T-helper 1 cell (primary cell): ENCODE data around the gene DAP.
"Not testable (repeated sequence)": the region's sequence is repeated elsewhere in the genome, so short reads cannot be mapped to it uniquely, and the experiment has no call there.

Experiments
- DNase-seq, 5 donors: peaks; one replicate each; pipeline ENCODE4 v3.0.0-alpha.2; 2012 to 2020

Gene DAP

DNA sequence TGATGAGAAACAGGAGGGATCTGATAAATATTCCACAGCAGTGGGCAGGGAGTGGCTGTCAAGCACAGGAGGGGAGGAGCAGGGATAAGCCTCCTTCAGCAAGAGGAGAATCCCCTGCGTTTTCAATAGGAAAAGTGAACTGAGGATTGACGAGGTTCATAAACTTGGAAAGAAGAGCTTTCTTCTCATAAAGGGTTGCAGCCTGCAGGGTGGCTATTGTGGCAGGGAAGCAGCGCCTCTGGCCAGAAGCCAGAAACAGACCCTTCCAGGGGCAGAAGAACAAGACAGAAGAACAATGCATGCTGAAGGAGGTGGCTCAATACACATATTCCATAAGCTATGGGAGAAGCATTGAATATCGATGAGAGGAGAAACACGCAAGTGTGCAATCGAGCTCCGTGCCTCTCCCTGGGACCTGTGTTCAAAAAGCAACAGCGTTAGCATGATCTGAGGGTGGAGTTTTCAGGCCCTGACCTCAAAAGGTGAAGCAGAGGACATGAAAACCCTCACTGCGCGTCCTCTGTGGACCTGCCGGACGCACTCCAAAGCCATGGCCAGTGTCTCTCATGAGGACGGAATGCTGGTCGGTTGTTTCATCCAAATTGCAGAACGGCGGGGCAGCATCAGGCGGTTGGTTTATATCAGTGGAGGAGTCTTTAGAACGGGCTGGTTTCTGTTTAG is 129.6 kb downstream of the DAP start:
- DNase-seq: no peak

DNA sequence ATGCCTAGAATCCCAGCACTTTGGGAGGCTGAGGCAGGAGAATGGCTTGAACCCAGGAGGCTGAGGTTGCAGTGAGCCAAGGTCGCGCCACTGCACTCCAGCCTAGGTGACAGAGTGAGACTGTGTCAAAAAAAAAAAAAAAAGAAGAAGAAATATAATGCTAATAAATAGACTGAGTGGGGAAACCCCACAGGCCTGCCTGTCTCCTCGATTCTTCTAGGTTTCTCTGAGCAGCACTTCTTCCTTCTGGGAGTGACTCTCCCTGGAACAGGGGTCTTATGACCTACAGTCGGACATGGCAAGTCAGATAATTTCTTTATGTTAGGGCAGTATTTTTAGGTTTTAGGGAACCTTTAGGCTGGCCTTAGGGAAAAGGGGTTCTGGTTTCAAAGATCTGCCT is 130.3 kb downstream of the DAP start:
- not testable (repeated sequence) for DNase-seq

DNA sequence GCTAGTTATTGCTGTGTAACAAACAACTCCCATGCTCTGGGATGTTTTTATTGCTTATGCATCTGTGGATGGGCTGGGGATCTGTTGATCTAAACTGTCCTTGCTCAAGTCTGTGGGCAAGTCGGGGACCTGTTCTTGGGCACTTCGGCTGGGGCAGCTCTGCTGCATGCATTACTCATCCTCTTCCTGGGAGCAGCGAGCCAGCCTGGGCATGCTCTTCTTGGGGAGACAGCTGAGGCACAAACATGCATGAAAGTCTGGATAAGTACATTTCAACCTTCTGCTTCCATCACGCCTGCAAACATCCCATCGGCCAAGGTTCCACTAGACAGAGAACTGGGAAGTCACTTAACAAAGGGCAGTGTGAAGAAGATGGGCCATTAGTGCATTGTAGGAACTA is 130.9 kb downstream of the DAP start:
- DNase-seq: no peak

DNA sequence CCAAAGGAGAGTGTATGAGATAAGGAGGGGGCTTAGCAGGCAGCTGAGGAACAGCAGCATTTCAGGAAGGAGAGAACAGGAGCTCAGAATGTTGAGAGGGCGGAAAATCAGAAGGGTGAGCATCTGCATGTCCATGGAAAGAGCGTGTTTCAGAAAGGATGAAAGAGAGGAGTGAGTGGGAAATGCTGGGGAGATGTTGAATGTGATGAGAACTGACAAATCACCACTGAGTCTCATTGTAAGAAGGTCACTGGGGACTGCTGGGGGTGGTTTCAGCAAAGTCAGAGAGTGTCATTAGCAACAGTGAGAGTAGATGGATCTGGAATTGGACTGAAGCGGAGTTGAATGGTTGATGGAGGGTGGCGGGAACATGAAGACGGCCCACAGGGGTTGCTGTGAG is 131.4 kb downstream of the DAP start:
- no peak for DNase-seq
